SIG-M5 treated with dmso at 0.1 percent for 504 hours (cell line): ENCODE measurements around the gene FDPS.

Experiments
- DNase-seq: peaks from one replicate; lab custom pipeline; 2025; ENCODE audit not compliant: unreplicated experiment; lab: John Stamatoyannopoulos, UW

The FDPS gene

DNA sequence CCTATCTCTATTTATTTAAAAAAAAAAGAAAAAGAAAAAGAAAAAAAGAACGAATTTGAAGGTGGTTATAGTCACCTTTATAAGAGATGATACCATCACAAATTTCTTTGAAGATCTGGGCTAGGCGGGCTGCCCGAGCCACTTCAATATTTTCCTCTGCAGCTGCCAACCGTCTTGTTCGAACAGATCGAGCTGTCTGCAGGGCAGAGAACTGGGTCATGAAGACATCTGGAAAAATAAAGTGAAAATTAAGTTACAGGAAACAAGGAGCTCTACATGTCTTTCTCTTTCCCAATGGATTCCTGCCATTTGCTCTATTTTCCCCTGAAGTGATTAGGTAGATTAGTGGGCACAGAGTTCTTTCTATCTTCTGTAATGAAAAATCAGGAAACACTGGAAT lies 44.0 kb downstream of the FDPS start:
- DNase-seq: no peak

DNA sequence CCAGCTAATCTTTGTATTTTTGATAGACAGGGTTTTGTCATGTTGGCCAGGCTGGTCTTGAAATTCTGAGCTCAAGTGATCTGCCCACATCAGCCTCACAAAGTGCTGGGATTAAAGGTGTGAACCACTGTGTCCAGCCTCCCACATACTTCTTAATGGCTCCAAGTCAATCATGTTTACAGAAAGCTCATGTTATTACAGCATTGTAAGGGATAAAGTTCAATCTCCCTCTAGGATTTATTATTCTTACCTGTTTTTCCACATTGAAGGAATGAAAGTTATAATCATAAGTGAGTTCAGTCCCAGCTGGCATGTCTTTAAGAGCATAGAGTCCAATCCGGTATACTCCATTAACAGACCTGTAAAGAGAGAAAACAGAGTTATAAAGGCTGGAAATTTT lies 51.4 kb downstream of the FDPS start:
- no peak for DNase-seq
